Measurements from ENCODE around the gene MIGA1.

DNA sequence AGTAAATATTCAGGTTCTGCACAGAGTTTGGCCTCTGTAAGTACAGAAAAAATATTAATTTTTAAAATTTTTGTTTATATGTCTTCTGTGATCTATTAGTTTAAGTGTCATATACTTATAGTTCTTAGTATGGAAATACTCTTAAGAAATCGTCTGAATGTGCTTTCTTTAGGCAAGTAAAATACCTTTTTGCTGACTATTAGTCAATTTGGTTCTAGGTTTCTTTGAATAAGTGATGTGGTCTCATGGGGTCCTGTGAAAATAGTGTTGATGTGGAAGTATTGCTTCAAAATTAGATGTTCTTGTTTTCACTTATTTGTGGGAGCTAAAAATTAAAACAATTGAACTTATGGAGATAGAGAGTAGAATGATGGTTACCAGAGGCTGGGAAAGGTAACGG, 23.9 kb downstream of the MIGA1 start:
- TF ChIP-seq YY1 (IDR thresholded peaks at IDR 0.05; ENCODE audit: insufficient read depth, insufficient read length), result no peak
- TF ChIP-seq SUZ12 (IDR thresholded peaks at IDR 0.05; ENCODE audit: extremely low read depth, insufficient read depth, insufficient read length), result no peak
- no peak for TF ChIP-seq ZNF274 (IDR thresholded peaks at IDR 0.05; ENCODE audit: low read depth, low read length)
